GM19035 (cell line): ENCODE results near the gene LSM11.

Source experiments
- ATAC-seq: cut with Tn5 transposase; IDR thresholded peaks from one replicate; pipeline ENCODE4 v1.9.1; 2021; ENCODE audit not compliant: unreplicated experiment

LSM11 gene

GRCh38 chr5:157766902-157767301 is 23.4 kb downstream of the LSM11 start:
- no peak for ATAC-seq

- no peak for ATAC-seq
Observed at GRCh38 chr5:157767689-157768088, 24.2 kb downstream of the LSM11 start.

- no peak for ATAC-seq
Observed at GRCh38 chr5:157770665-157771064, 27.2 kb downstream of the LSM11 start.

GRCh38 chr5:157772127-157772526 is 28.6 kb downstream of the LSM11 start:
- no peak for ATAC-seq

- ATAC-seq = no peak
Observed at GRCh38 chr5:157778121-157778805, 34.8 kb downstream of the LSM11 start.

GRCh38 chr5:157779221-157779620 is 35.7 kb downstream of the LSM11 start:
- no peak for ATAC-seq

- ATAC-seq = no peak
Observed at GRCh38 chr5:157785801-157786200, 42.3 kb downstream of the LSM11 start.

- no peak for ATAC-seq
Observed at GRCh38 chr5:157793301-157793700, 49.8 kb downstream of the LSM11 start.

- no peak for ATAC-seq
Observed at GRCh38 chr5:157799578-157799977, 56.1 kb downstream of the LSM11 start.

GRCh38 chr5:157800137-157800536 is 56.6 kb downstream of the LSM11 start:
- ATAC-seq = no peak

GRCh38 chr5:157802736-157803135 is 59.2 kb downstream of the LSM11 start:
- no peak for ATAC-seq

- no peak for ATAC-seq
Observed at GRCh38 chr5:157808043-157808442, 64.5 kb downstream of the LSM11 start.
